H1 (cell line): ENCODE results near the gene KCTD2. TPM values are rescaled to one million over a fixed set of nuclear protein-coding genes. Genes with fewer than 3 reads are reported as not detected.

ENCODE experiments used
- ASH2L ChIP-seq: fragments of 200-600, 300-600 bp; sonication (generic); IDR thresholded peaks from one replicate; pipeline ENCODE4 v1.7.1; 2017; ENCODE audit warnings: low read length
- CREB1 ChIP-seq: IDR thresholded peaks from 2 replicates; pipeline ENCODE4 v1.6.1; 2012; ENCODE audit warnings: inconsistent platforms
- FOSL1 ChIP-seq: IDR thresholded peaks from 2 replicates; pipeline ENCODE4 v1.6.1; 2011; ENCODE audit warnings: mild to moderate bottlenecking, low read depth, low read length, moderate library complexity; ENCODE audit not compliant: insufficient read depth
- MAFK ChIP-seq: IDR thresholded peaks from 2 replicates; pipeline ENCODE4 v1.6.1; 2012; ENCODE audit warnings: low read depth, mild to moderate bottlenecking, improper control_type of control experiment, low read length
- NANOG ChIP-seq: IDR thresholded peaks from 2 replicates; pipeline ENCODE4 v1.6.1; 2011; ENCODE audit warnings: low read length, low read depth, mild to moderate bottlenecking, inconsistent platforms; ENCODE audit not compliant: insufficient read depth, poor library complexity, severe bottlenecking
- PHF8 ChIP-seq: fragments of 200-600 bp; sonication (generic); conservative IDR thresholded peaks from 2 replicates; pipeline ENCODE4 v1.7.1; 2012; ENCODE audit warnings: low read depth, mild to moderate bottlenecking, inconsistent platforms, low read length, moderate library complexity
- POLR2A ChIP-seq, 2 experiments: IDR thresholded peaks; 1 replicate in 1 of 2; 2 replicates in 1 of 2; pipeline ENCODE4 v1.6.1; 2011; ENCODE audit warnings: low read depth in 2 of 2, low read length in 2 of 2, mild to moderate bottlenecking in 2 of 2; ENCODE audit errors: control extremely low read depth in 1 of 2
- RNF2 ChIP-seq: fragments of 200-900, 300-1000 bp; sonication (generic); IDR thresholded peaks from 2 replicates; pipeline ENCODE4 v1.7.1; 2016; ENCODE audit warnings: borderline replicate concordance, low read depth, mild to moderate bottlenecking, antibody characterized with exemption, low read length; ENCODE audit not compliant: poor library complexity, severe bottlenecking; ENCODE audit errors: missing control alignments
- ZNF274 ChIP-seq: IDR thresholded peaks from 2 replicates; pipeline ENCODE4 v1.7.0; 2012; ENCODE audit warnings: low read length, borderline replicate concordance; ENCODE audit errors: extremely low read depth
- polyA plus RNA-seq, 7 experiments: library from polyadenylated mRNA; depleted of rRNA in 3 of 7; stranded (reverse) in 5 of 7; unstranded in 2 of 7; fragments of >200 nt in 5 of 7; fragments of 200-250 nt in 2 of 7; gene quantifications; 1 replicate in 5 of 7; 2 replicates in 1 of 7; 4 replicates in 1 of 7; pipeline versions ENCODE4 v1.2.1 to v1.2.3, GENCODE V29; 2011 to 2013; ENCODE audit warnings: missing spikeins in 2 of 7, mixed read lengths in 2 of 7
- total RNA-seq: library from RNA; stranded (reverse); fragmentation: NEBNext Ultra II Directional; extraction: Animal tissue kit (Norgen Biotek cat#: 25700); gene quantifications from 2 replicates; pipeline ENCODE4 v1.2.1, GENCODE V29; 2021
- TF ChIP-seq, protein P1 (sequence below): fragments of 300-600 bp; sonication (generic); IDR thresholded peaks from 2 replicates; pipeline ENCODE4 v1.7.1; 2012; ENCODE audit warnings: low read length, moderate library complexity, mild to moderate bottlenecking, inconsistent platforms; ENCODE audit not compliant: insufficient replicate concordance

The KCTD2 gene
- total and polyA plus RNA-seq, 2 of the 8 experiments (the other 6 are each of a cell fraction or from before 2014, with no cell fraction given): 33.7 to 36.8 TPM

DNA sequence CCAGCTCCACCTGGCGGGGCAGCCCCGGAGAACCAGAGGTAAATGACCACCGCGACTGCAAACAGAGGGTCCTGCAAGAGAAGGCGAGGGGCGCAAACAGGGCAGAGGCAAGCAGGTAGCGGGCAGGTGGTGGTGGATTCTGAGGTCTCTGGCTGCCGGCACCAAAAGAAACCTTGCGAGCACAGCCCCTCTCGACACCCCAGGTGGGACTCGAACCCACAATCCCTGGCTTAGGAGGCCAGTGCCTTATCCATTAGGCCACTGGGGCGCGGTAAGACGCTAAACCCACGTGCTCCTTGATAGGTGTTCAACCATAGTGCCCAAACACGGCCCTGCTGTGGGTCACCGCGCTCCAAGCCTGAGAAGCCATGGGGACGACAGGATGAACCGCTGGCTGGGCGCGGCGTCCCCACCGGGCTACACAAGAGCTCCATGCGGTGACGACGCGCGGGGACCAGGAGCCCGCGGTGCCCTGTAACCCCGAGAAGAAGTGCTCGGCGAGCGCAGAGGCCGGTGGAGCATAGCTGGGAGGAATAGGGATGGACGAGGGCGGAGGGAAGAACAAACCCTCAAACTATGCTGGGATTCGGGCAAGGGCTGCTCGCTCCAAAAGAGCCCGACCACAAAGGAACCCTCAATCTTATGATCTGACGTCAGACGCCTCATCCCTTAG lies 12.7 kb upstream of the KCTD2 start (continued):
- TF ChIP-seq, protein P1, sequence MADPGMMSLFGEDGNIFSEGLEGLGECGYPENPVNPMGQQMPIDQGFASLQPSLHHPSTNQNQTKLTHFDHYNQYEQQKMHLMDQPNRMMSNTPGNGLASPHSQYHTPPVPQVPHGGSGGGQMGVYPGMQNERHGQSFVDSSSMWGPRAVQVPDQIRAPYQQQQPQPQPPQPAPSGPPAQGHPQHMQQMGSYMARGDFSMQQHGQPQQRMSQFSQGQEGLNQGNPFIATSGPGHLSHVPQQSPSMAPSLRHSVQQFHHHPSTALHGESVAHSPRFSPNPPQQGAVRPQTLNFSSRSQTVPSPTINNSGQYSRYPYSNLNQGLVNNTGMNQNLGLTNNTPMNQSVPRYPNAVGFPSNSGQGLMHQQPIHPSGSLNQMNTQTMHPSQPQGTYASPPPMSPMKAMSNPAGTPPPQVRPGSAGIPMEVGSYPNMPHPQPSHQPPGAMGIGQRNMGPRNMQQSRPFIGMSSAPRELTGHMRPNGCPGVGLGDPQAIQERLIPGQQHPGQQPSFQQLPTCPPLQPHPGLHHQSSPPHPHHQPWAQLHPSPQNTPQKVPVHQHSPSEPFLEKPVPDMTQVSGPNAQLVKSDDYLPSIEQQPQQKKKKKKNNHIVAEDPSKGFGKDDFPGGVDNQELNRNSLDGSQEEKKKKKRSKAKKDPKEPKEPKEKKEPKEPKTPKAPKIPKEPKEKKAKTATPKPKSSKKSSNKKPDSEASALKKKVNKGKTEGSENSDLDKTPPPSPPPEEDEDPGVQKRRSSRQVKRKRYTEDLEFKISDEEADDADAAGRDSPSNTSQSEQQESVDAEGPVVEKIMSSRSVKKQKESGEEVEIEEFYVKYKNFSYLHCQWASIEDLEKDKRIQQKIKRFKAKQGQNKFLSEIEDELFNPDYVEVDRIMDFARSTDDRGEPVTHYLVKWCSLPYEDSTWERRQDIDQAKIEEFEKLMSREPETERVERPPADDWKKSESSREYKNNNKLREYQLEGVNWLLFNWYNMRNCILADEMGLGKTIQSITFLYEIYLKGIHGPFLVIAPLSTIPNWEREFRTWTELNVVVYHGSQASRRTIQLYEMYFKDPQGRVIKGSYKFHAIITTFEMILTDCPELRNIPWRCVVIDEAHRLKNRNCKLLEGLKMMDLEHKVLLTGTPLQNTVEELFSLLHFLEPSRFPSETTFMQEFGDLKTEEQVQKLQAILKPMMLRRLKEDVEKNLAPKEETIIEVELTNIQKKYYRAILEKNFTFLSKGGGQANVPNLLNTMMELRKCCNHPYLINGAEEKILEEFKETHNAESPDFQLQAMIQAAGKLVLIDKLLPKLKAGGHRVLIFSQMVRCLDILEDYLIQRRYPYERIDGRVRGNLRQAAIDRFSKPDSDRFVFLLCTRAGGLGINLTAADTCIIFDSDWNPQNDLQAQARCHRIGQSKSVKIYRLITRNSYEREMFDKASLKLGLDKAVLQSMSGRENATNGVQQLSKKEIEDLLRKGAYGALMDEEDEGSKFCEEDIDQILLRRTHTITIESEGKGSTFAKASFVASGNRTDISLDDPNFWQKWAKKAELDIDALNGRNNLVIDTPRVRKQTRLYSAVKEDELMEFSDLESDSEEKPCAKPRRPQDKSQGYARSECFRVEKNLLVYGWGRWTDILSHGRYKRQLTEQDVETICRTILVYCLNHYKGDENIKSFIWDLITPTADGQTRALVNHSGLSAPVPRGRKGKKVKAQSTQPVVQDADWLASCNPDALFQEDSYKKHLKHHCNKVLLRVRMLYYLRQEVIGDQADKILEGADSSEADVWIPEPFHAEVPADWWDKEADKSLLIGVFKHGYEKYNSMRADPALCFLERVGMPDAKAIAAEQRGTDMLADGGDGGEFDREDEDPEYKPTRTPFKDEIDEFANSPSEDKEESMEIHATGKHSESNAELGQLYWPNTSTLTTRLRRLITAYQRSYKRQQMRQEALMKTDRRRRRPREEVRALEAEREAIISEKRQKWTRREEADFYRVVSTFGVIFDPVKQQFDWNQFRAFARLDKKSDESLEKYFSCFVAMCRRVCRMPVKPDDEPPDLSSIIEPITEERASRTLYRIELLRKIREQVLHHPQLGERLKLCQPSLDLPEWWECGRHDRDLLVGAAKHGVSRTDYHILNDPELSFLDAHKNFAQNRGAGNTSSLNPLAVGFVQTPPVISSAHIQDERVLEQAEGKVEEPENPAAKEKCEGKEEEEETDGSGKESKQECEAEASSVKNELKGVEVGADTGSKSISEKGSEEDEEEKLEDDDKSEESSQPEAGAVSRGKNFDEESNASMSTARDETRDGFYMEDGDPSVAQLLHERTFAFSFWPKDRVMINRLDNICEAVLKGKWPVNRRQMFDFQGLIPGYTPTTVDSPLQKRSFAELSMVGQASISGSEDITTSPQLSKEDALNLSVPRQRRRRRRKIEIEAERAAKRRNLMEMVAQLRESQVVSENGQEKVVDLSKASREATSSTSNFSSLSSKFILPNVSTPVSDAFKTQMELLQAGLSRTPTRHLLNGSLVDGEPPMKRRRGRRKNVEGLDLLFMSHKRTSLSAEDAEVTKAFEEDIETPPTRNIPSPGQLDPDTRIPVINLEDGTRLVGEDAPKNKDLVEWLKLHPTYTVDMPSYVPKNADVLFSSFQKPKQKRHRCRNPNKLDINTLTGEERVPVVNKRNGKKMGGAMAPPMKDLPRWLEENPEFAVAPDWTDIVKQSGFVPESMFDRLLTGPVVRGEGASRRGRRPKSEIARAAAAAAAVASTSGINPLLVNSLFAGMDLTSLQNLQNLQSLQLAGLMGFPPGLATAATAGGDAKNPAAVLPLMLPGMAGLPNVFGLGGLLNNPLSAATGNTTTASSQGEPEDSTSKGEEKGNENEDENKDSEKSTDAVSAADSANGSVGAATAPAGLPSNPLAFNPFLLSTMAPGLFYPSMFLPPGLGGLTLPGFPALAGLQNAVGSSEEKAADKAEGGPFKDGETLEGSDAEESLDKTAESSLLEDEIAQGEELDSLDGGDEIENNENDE: peak; percentile 30
- TF ChIP-seq RNF2: no peak
- peak; percentile 100 for TF ChIP-seq ASH2L
- no peak for TF ChIP-seq FOSL1
- TF ChIP-seq ZNF274: no peak
- TF ChIP-seq MAFK: peak; percentile 54; the same call in 1 of the 2 replicates
- peak; percentile 40; the same call in 1 of the 2 replicates for TF ChIP-seq CREB1
- TF ChIP-seq NANOG: no peak
- TF ChIP-seq POLR2A (IDR thresholded peaks at IDR 0.05; ENCODE audit: control extremely low read depth in 1 of 2, low read depth in 2 of 2, low read length in 2 of 2): peak; percentile 41 to 43; a peak in 2 of 3 replicates
- TF ChIP-seq PHF8: peak; percentile 60
